Neural cell (in vitro differentiated cells): Measurements from ENCODE around the gene SLC25A19. TPM values are rescaled to one million over a fixed set of nuclear protein-coding genes. Genes with fewer than 3 reads are reported as not detected.
A peak's percentile ranks its signal among the peaks of the same experiment; 100 is the strongest.

Experiments used
- H2AFZ ChIP-seq: fragments of 200-600, 300-800 bp; sonication (generic), shearing (Covaris generic); 2 replicates; pipeline ENCODE4 v1.6.0; 2014; ENCODE audit warnings: low read depth, mild to moderate bottlenecking, antibody characterized with exemption, low read length, moderate library complexity
- H3F3A ChIP-seq: fragments of 200-600 bp; shearing (Covaris generic); 2 replicates; pipeline ENCODE4 v1.6.1; 2016; ENCODE audit warnings: mild to moderate bottlenecking, moderate library complexity, mixed read lengths, antibody characterized with exemption, low read length; ENCODE audit not compliant: insufficient read depth, poor library complexity, severe bottlenecking
- H3K27ac ChIP-seq: fragments of 200-600, 300-800 bp; sonication (generic), shearing (Covaris generic); 2 replicates; pipeline ENCODE4 v1.5.1; 2014; ENCODE audit warnings: mild to moderate bottlenecking, low read length, moderate library complexity
- H3K27me3 ChIP-seq: fragments of 300-800, 200-600 bp; sonication (generic), shearing (Covaris generic); 2 replicates; pipeline ENCODE4 v1.6.0; 2014; ENCODE audit warnings: mild to moderate bottlenecking, low read depth, low read length, moderate library complexity; ENCODE audit not compliant: insufficient read depth
- H3K36me3 ChIP-seq: fragments of 300-800, 200-600 bp; sonication (generic), shearing (Covaris generic); 2 replicates; pipeline ENCODE4 v1.5.1; 2014; ENCODE audit warnings: mild to moderate bottlenecking, antibody characterized with exemption, low read length, moderate library complexity; ENCODE audit not compliant: insufficient read depth
- H3K4me2 ChIP-seq: fragments of 300-800, 200-600 bp; sonication (generic), shearing (Covaris generic); 2 replicates; pipeline ENCODE4 v1.6.0; 2014; ENCODE audit warnings: mild to moderate bottlenecking, low read length
- H3K4me3 ChIP-seq: fragments of 300-800, 200-600 bp; sonication (generic), shearing (Covaris generic); 2 replicates; pipeline ENCODE4 v1.5.1; 2014; ENCODE audit warnings: mild to moderate bottlenecking, low read length, moderate library complexity
- H3K79me2 ChIP-seq: fragments of 200-600 bp; shearing (Covaris generic); replicated peaks from 2 replicates; pipeline ENCODE4 v1.6.0; 2014; ENCODE audit warnings: mild to moderate bottlenecking, low read length, moderate library complexity; ENCODE audit not compliant: insufficient read depth
- H3K9ac ChIP-seq: fragments of 300-800, 200-600 bp; sonication (generic), shearing (Covaris generic); 2 replicates; pipeline ENCODE4 v1.6.1; 2016; ENCODE audit warnings: mild to moderate bottlenecking, low read length, mixed read lengths
- H3K9me2 ChIP-seq: fragments of 200-600 bp; shearing (Covaris generic); 2 replicates; pipeline ENCODE4 v1.6.1; 2016; ENCODE audit warnings: mild to moderate bottlenecking, low read length, mixed read lengths; ENCODE audit not compliant: insufficient read depth
- H3K9me3 ChIP-seq: fragments of 200-600, 300-800 bp; sonication (generic), shearing (Covaris generic); 2 replicates; pipeline ENCODE4 v1.6.1; 2016; ENCODE audit warnings: mild to moderate bottlenecking, mixed run types, low read length, moderate library complexity, mixed read lengths
- H4K20me1 ChIP-seq: fragments of 200-600 bp; shearing (Covaris generic); 2 replicates; pipeline ENCODE4 v1.6.1; 2016; ENCODE audit warnings: mild to moderate bottlenecking, mixed run types; ENCODE audit not compliant: insufficient read depth
- EP300 ChIP-seq: fragments of 450-650 bp; conservative IDR thresholded peaks from 2 replicates; pipeline ENCODE4 v1.6.1; 2014; ENCODE audit warnings: antibody characterized with exemption, mild to moderate bottlenecking, moderate library complexity; ENCODE audit not compliant: poor library complexity, severe bottlenecking
- EZH2 ChIP-seq: fragments of 200-600, 300-800 bp; shearing (Covaris generic), sonication (generic); IDR thresholded peaks from 2 replicates; pipeline ENCODE4 v1.6.1; 2014; ENCODE audit warnings: antibody characterized with exemption, low read length, borderline replicate concordance, mild to moderate bottlenecking; ENCODE audit not compliant: insufficient read depth, poor library complexity, severe bottlenecking
- MXI1 ChIP-seq: fragments of 450-650 bp; conservative IDR thresholded peaks from 2 replicates; pipeline ENCODE4 v1.6.1; 2014; ENCODE audit warnings: antibody characterized with exemption, mild to moderate bottlenecking; ENCODE audit not compliant: poor library complexity, severe bottlenecking
- POLR2AphosphoS5 ChIP-seq: IDR thresholded peaks from 2 replicates; pipeline ENCODE4 v1.6.1; 2012
- RAD21 ChIP-seq: fragments of 450-650 bp; conservative IDR thresholded peaks from 2 replicates; pipeline ENCODE4 v1.6.1; 2014; ENCODE audit warnings: antibody characterized with exemption, mild to moderate bottlenecking, moderate library complexity
- SMC3 ChIP-seq: fragments of 450-650 bp; conservative IDR thresholded peaks from 2 replicates; pipeline ENCODE4 v1.6.1; 2014; ENCODE audit warnings: antibody characterized with exemption, mild to moderate bottlenecking, moderate library complexity; ENCODE audit not compliant: poor library complexity
- TAF1 ChIP-seq: IDR thresholded peaks from 2 replicates; pipeline ENCODE4 v1.6.1; 2012; ENCODE audit warnings: low read depth
- polyA minus RNA-seq: library from RNA; depleted of rRNA, polyadenylated mRNA; stranded (reverse); fragments of >200 nt; gene quantifications from 2 replicates; pipeline ENCODE4 v1.2.3, GENCODE V29; 2014
- polyA plus RNA-seq: library from polyadenylated mRNA; depleted of rRNA; stranded (reverse); fragments of >200 nt; gene quantifications from 2 replicates; pipeline ENCODE4 v1.2.3, GENCODE V29; 2014
- TF ChIP-seq, protein P1 (sequence below): IDR thresholded peaks from 2 replicates; pipeline ENCODE4 v1.6.1; 2012; ENCODE audit warnings: borderline replicate concordance
- TF ChIP-seq, protein P2 (sequence below): fragments of 450-650 bp; IDR thresholded peaks from 2 replicates; pipeline ENCODE4 v1.5.1; 2014; ENCODE audit warnings: antibody characterized with exemption, mild to moderate bottlenecking, moderate library complexity; ENCODE audit not compliant: poor library complexity, severe bottlenecking

SLC25A19 gene
- polyA plus RNA-seq: 9.6 and 13.8 TPM in 2 replicates
- polyA minus RNA-seq: 3.2 and 10.0 TPM in 2 replicates

DNA sequence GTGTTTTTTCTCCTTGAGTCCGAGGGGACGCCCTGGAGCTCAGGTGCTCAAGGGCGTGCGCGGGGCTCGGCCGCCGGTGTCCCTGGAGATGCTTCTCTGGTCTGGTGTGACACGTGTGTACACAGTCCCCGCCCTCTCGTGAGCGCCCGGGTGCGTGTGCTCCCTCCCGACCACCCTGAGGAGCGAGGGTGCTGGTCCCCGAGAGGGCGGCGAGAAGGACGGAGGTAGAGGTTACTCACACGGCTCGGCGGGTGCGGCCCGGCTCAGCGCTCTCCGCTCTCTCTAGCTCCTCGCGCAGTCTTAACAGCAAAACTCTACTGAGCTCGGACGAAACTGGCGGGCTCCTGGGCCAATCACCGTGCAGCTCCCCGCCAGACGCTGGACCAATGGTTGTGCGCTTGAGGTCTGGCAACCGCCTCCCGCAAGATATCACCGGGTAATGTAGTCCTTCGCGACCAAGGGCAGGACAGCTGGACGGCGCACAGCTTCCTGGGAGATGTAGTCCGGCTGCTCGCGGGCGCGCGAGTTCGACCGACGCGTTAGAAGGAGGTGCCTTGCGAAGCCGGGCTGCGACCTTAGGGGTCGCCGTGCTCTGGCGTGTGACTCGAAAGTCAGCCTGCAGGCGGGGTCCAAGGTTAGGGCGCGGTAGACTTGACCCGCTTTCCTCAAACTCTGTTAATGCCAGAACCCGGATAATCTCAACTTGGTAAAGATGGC is at the start of gene SLC25A19:
Gene SLC25A19 (minus strand): TSS at position 319 of the 717 bp plus-strand sequence. CDS start 2,669 bp downstream, outside the sequence.
- Histone ChIP-seq H3K9ac (peak within 1 kb of the TSS; percentile 59), H2AFZ (peak within 1 kb of the TSS; percentile 53)

DNA sequence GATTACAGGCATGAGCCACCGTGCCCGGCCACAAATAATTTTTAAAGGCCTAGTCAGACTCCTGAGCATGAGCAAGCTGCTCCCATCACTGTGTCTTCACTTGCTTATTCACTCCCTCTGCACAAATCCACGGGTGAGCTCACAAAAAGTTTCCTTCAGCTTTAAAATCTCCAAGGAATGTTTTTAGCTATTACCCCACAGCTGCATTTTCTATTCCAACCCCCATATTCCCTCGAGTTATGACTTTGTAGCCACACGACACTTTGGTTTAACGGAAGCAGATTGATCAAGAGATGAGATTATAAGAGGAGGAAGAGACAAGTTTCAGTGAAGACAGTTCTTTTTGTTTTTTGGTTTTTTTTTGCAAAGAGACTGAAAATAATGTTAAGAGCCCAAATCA is 49.1 kb upstream of the SLC25A19 start:
- TF ChIP-seq, protein P1, sequence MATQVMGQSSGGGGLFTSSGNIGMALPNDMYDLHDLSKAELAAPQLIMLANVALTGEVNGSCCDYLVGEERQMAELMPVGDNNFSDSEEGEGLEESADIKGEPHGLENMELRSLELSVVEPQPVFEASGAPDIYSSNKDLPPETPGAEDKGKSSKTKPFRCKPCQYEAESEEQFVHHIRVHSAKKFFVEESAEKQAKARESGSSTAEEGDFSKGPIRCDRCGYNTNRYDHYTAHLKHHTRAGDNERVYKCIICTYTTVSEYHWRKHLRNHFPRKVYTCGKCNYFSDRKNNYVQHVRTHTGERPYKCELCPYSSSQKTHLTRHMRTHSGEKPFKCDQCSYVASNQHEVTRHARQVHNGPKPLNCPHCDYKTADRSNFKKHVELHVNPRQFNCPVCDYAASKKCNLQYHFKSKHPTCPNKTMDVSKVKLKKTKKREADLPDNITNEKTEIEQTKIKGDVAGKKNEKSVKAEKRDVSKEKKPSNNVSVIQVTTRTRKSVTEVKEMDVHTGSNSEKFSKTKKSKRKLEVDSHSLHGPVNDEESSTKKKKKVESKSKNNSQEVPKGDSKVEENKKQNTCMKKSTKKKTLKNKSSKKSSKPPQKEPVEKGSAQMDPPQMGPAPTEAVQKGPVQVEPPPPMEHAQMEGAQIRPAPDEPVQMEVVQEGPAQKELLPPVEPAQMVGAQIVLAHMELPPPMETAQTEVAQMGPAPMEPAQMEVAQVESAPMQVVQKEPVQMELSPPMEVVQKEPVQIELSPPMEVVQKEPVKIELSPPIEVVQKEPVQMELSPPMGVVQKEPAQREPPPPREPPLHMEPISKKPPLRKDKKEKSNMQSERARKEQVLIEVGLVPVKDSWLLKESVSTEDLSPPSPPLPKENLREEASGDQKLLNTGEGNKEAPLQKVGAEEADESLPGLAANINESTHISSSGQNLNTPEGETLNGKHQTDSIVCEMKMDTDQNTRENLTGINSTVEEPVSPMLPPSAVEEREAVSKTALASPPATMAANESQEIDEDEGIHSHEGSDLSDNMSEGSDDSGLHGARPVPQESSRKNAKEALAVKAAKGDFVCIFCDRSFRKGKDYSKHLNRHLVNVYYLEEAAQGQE: no peak
- TF ChIP-seq EZH2: no peak
- TF ChIP-seq POLR2AphosphoS5: no peak
- TF ChIP-seq TAF1: no peak
- TF ChIP-seq, protein P2, sequence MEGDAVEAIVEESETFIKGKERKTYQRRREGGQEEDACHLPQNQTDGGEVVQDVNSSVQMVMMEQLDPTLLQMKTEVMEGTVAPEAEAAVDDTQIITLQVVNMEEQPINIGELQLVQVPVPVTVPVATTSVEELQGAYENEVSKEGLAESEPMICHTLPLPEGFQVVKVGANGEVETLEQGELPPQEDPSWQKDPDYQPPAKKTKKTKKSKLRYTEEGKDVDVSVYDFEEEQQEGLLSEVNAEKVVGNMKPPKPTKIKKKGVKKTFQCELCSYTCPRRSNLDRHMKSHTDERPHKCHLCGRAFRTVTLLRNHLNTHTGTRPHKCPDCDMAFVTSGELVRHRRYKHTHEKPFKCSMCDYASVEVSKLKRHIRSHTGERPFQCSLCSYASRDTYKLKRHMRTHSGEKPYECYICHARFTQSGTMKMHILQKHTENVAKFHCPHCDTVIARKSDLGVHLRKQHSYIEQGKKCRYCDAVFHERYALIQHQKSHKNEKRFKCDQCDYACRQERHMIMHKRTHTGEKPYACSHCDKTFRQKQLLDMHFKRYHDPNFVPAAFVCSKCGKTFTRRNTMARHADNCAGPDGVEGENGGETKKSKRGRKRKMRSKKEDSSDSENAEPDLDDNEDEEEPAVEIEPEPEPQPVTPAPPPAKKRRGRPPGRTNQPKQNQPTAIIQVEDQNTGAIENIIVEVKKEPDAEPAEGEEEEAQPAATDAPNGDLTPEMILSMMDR: no peak
- TF ChIP-seq RAD21: no peak
- TF ChIP-seq EP300: no peak
- TF ChIP-seq MXI1: no peak
- no peak for TF ChIP-seq SMC3

More for the DNA sequence above, at the start of gene SLC25A19:
- H3K9me3 ChIP-seq: no peaks in the 10 kb centered on the region
- peaks cover 3% of the 10 kb centered on the region for H3K27me3 ChIP-seq
- H4K20me1 ChIP-seq: no peaks in the 10 kb centered on the region
- H3K27ac ChIP-seq: no peak within 1 kb of the TSS
- peak within 1 kb of the TSS; percentile 89 for H3K4me3 ChIP-seq
- H3F3A ChIP-seq: peaks cover 3% of the 10 kb centered on the region
- no peaks in the 10 kb centered on the region for H3K9me2 ChIP-seq
- H3K4me2 ChIP-seq: peak within 1 kb of the TSS; percentile 74
- no peaks in the 10 kb centered on the region for H3K36me3 ChIP-seq
- no peaks in the 10 kb centered on the region for H3K79me2 ChIP-seq
- TF ChIP-seq, protein P1: no peak
- TF ChIP-seq RAD21 (peak; percentile 24), EP300 (peak; percentile 52), EZH2 (no peak), SMC3 (peak; percentile 36), POLR2AphosphoS5 (peak; percentile 52), TAF1 (peak; percentile 60), MXI1 (peak; percentile 97)
- TF ChIP-seq, protein P2: peak; percentile 59

More for the DNA sequence above, 49.1 kb upstream of the SLC25A19 start:
- Histone ChIP-seq H3F3A (no peaks in the 10 kb centered on the region), H3K36me3 (no peaks in the 10 kb centered on the region), H3K27me3 (no peaks in the 10 kb centered on the region), H3K4me2 (no peak overlapping the region), H4K20me1 (no peaks in the 10 kb centered on the region), H3K27ac (no peak overlapping the region), H3K79me2 (peaks cover 26% of the 10 kb centered on the region), H3K9me3 (no peaks in the 10 kb centered on the region), H3K4me3 (no peak overlapping the region), H2AFZ (no peak overlapping the region), H3K9me2 (no peaks in the 10 kb centered on the region), H3K9ac (no peak overlapping the region)
